HG03342 (cell line): ENCODE results near the gene PTPRN2.

ENCODE experiments used
- ATAC-seq: cut with Tn5 transposase; IDR thresholded peaks from one replicate; pipeline ENCODE4 v1.9.1; 2021; ENCODE audit warnings: mild to moderate bottlenecking, moderate library complexity; ENCODE audit not compliant: unreplicated experiment

Gene PTPRN2

DNA sequence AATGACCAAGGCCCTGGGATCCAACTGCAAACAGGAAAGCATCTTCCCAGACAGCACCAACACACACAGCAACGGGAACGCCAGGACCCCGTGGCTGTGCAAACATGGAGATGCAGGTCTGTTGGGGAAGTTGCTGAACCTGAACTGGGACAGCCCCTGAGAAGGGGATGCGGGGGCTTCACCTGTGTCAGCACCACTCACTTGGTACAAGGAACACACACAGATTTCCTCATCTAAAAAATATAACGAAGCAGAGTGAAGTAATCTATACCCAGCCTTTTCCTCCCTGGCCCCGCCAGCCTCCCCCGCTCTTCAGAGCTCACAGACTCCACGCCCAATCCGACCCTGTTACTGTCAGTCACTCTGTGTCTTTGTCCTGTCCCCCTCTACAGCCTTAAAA, 93.0 kb downstream of the PTPRN2 start:
- ATAC-seq, result no peak

DNA sequence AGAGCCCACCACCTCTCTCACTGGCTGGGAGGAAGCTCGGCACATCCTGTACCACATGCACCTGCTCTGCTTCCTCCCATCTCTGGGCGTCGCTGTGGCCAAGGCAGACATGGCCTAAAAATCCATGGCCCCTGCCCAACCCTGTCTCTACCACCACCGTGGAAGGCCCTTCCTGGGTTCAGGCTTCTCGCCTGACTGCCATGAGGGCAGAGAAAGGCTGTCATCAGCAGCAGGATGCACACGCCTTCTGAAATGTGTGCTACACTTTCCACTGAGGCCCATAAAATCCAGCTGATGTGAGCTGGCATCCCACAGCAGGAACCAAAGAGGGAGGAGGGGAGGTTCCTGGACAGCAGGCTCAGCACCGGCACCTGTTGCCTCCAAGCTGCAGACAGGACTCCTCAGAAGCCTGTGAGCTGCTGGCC, 93.4 kb downstream of the PTPRN2 start:
- ATAC-seq, result no peak

DNA sequence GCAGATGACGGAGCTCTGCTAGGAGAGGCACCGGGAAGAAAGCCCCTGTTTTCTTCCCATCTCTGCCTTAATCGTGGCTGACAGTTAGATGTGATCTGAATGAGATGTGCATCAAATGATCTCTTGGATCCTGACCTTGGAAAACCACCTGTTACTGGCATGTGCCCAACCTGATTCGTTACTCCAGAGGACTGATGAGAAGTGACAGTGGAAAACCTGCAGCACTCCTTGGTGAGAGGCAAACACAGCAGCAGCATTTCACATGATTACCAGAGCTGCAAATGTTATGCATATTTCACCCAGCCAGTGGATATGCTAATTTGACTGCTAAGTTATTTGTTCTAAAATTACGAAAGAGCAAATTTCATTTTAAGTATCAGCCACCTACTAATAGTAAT, 95.3 kb downstream of the PTPRN2 start:
- no peak for ATAC-seq

DNA sequence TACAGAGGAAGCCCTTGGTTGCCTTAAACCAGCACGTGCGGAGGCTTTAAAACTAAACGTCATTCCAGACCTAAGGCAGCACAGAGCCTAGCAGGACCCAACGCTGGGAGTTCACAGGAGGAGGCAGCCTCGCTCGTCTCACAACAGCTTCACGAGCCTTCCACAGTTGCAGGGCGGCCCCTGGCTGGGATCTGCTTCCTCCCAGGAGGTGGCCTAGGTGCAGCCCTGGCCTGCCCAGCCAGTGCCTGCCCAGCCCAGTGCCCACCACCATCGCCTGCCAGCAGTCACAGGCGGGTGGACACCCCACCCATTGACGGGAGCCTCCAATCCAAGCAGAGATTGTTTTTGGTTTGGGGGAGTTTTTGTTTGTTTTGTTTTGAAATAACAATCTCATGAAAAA, 96.5 kb downstream of the PTPRN2 start:
- no peak for ATAC-seq

DNA sequence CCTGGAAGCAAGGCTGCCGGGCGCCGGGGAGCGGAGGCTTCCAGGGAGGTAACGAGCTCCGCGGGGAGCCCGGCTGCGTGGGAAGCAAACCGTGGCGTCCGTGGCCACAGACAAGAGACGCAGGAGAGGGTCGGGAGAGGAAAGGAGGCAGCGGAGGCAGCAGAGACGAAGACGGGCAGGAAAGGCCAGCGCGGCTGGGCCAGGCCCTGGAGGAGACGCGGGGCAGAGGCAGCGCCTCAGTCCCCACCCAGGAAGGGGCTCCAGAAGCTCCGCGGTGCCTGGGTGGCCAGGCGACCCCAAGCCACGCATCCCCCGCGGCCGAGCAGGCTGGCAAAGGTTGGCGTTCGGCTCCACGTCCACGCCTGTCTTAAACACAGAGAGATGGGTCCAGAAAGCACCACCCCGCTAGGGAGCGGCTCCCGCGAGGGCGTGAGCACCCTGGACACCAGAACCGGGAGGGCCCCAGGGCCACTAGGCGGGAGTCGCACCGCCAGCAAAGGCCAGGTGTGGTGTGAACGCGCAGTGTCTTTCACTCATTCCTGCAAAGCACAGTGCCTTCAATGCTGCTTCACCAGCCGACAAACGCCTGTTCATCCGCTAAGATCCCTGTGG, 97.3 kb downstream of the PTPRN2 start:
- no peak for ATAC-seq

DNA sequence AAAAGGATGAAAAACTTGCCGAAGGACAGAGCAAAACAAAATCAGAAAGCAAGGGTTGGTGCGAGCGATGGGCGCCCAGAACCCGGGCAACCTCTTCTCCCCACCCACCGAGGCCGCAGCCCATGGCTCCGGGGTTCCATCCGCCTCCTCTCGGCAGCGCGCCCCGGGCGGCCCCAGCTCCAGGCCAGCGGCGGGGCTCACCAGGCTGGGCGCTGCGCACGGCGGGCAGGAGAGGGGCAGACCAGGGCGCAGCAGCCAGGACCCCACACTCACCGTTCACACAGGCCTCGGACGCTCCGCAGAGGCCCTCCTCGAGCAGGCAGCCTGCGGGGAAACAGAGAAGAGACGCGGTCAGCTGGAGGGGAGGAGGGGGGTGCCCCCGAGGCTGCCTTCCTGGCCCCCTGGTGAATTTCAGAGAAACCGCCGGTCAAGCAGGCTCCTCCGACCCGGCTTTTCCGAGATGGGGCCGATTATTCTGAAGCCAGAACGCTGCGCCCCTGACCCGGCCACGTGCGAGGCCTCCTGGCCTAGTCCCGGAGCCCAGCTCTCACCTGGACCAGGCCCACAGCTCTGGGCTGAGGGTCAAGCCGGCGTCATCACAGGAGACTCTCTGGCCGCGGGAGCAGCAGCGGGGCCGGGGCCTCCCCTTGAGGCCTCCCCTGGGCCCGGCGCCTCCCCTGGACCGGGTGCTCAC, 98.0 kb downstream of the PTPRN2 start:
- no peak for ATAC-seq

DNA sequence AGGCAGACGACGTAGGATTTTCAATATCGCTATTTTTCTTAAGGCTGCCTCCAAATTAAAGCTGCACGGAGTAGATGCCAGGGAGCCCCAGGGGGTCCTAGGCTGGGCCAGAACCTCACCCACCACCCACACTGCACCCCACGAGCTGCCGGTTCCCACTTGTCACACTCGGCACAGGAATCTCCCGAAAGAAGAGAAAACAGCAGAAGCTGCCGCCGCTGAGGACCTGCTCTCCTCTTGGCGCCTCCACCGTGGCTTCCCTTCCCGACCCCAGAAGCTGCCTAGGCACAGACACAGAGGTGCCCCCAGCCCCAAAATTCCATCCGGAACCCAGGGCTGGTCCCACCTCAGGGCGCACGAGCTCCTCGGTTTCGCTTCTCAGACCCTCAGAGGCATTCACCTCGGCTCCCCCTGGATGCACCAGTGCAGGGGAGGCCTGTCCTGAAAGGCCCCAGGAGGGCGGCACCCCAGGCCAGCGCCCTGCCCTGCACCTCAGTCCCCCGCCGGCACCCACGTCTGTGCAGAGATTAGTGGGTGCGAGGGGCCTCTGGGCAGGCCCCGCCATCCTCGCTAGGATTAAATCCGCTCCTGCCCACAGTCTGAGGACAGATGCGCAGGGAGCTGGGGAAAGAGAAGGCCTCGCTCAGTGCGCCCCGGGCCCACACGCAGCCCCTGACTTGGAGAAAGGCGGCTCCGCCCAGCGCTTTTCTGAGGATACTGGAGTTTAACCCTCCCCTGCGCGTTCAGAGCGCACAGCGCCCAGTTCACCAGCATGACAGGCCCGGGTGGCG, 99.2 kb downstream of the PTPRN2 start:
- no peak for ATAC-seq

DNA sequence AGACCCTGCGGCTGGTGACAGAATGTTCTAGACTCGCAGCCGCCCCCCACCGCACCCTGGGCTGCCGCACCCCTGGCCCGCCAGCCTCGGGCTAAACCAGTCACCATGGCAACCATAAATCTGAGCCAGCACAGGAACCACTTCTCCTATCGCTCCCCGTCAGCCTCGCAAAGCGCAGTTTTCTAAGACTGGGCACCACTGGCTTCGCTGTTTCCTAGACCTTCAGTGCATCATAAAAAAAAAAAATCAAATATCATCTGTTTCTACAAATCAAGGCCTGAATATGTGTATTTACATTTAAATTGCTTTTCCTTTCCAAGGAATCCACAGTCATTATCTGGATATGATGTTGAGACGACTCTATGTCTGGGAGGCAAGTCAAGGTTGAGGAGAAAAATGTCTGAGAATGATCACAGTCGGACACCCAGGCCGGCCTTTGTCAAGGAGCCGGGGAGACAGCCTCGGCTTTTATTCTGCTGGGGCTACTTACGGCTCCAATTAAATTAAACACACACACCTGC, 99.9 kb downstream of the PTPRN2 start:
- no peak for ATAC-seq

DNA sequence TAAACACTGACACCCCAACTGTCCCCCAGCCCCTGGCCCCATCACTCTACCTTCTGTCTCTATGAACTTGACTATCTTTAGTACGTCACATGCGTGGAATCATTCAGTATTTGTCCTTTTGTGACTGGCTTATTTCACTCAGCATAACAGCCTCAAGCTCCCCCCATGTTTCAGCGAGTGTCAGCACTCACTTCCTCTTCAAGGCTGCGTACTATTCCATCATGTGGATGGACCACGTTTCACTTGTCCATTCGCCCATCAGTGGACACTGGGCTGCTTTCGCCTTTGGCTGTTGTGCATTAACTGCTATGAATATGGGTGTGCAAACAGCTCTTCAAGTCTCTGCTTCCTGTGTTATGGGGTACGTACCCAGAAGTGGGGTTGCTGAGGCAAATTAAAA, 100.7 kb downstream of the PTPRN2 start:
- no peak for ATAC-seq

DNA sequence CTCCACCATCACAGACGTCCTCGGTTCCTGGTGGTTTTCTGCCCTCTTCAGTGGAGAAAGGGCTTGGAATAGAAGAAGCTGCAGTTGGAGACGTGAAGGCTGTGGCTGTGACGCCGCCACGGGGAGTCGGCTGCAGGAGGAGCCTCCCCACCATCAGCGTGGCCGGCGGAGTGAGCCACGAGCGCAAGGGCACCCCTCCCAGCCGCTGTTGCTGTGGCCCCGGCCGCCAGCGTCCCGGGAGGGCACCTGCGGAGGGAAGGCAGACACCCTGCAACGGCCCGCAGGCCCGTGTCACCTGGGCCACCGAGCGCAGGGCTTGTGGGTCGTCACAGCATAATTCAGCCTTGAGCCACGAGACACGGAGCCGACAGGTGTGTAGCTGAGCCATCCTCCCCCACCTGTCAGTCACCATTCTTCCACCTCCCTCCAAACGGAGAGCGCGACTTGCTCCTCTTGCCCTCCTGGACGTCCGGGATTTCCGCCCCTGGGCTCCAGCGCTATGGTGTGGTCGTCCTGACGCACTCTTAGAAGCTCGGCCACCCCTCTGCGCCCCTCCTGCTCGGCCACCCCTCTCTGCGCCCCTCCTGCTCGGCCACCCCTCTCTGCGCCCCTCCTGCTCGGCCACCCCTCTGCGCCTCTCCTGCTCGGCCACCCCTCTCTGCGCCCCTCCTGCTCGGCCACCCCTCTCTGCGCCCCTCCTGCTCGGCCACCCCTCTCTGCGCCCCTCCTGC, 102.7 kb downstream of the PTPRN2 start:
- ATAC-seq, result no peak

DNA sequence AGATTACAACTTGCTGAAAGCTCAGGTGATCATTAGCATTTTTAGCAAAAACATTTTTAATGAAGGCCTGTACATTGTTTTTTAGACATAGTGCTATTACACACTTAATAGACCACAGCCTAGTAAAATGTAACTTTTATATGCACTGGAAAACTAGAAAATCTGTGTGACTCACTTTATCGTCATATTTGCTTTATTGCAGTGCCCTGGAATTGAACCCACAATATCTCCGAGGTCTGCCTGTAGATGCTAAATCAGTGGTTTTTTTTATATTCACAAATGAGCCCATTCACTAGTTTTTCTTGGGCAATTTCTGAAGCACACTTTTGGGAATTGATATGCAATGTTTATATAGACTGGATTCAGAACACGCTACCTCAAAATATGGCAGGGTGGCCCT, 105.1 kb downstream of the PTPRN2 start:
- no peak for ATAC-seq

DNA sequence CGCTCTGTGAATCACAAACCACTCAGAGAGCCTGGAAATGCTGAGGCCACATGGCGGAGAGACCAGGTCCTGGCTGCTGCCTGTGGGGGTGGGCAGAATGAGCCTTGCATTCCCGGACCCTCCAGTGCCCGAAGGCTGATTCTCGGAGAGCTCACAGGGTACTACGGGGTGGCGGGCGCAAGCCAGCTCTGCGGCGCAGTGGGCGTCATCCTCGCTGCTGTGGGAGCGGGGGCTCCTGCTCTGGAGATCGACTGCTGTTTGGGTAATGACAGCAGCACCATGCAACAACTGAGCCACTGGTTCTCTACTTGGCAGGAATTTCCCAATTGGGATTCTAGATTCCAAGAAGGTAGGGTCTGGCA, 108.0 kb downstream of the PTPRN2 start:
- no peak for ATAC-seq

DNA sequence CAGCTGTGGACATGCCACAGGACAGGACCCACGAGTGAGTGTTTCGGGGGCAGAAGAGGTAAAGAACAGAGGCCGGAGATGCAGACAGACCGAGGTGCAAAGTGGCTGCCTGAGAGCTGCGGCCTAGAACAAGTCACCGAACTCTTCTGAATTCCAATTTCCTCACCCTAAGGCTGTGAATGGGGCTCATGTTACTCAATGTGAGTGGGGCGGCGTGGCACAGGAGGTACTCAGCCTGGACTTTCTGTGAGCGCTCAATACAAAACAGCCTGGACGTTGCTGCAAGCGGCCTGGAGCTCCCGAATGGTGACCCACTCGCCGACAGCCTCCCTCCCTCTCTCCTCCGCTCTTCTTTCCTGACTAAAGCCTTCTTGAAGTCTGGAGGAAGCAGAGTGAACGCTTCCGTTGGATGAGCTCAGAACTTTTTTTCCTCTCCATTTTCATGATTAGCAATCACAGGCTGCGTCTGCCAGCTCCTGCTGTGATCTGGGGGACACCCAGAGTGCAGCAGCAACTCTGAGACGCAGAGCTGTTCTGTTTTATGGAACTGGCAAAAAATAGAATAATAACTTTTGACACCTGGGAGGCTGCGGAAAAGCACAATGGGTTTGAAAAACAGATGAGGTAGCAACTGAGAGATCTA, 108.5 kb downstream of the PTPRN2 start:
- no peak for ATAC-seq

DNA sequence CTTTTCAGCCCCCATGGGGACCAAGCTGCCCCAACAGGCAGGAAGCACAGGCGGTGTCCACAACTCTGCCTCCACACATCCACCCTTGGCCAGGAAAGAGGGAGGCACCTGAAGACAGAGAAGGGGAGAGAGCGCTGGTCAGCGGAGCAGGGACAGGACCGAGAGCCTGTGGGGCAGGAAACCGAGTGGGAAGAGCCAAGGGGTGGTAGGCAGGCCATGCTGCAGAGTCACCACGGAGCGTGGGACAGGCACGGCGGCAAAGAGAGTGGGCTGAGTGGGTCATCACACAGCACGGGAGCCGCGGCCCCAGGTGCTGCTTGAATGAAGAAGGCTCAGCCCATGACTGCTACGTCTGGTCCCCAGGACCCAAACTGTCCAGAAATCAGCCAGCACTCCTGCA, 109.8 kb downstream of the PTPRN2 start:
- ATAC-seq, result no peak

DNA sequence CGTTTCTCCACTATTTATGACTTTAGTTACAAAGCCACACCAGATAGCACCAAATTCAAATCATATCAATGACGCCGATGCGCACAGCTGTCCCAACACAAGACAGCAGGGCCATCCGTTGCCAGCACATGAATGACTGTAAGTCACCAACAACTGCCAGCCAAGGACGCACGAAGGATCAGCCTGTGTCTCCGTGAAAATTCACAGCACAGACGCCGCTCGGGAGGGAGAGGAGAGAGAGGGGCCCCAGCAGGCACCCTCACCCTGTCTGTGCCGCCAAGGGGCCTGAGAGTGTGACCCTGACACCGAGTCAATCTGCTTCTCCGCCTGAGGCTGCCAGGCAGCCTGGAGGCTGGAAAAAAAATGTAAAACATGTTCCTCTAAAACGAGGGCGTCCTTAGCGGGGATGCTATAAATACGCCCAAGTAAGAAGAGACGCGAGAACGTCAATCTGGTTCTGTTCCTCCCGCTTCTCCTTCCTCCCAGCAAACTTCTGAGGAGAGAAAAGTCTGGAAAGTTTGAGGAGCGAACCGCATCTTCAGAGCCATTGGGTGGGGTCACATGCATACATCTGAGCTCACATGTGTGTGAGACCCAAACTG, 111.2 kb downstream of the PTPRN2 start:
- ATAC-seq, result no peak

DNA sequence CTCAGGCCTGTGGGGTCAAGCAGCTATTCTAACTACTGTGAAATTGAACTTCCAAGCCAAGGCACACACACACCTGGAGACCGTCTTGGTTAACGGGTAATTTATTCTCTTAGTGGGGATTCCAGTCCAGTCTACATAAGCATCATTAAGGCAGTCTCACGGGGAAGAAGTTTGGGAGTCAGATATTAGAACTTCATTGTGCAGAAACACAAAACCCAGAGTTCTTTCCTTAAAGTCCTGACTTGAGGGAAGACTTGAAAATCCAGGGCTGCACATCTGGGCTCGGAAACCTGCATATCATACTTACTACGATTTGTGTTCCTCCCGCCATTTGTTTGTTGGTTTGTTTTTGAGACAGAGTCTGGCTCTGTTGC, 112.0 kb downstream of the PTPRN2 start:
- no peak for ATAC-seq

DNA sequence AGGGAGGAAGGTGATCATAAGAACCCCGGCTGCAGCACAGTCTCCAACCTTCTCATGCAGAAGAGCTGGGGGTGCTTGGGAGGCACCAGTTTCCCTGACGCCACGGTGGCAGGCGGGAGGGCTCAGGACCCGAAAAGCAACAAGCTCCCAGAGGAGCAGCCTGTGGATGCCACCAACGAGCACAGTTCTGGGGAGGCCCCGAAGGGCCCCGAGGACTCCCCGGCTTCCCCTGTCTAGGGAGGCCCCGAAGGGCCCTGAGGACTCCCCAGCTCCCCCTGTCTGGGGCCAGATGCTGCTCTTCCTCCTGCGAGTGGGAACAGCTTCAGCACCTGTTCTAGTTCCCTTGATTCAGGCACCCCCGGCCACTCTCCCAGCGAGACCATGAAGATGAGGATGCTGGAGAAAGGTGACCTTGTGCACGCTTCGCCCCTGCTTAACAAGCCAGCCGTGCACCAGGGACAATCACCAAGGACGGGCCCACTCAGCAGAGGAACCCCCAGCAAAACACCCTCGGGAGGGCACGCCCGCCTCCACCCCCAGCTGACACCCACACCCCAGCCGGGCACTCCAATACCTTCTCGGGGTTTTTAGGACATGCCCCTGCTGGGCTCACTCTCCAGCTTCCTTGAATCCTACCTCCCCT, 112.5 kb downstream of the PTPRN2 start:
- no peak for ATAC-seq

DNA sequence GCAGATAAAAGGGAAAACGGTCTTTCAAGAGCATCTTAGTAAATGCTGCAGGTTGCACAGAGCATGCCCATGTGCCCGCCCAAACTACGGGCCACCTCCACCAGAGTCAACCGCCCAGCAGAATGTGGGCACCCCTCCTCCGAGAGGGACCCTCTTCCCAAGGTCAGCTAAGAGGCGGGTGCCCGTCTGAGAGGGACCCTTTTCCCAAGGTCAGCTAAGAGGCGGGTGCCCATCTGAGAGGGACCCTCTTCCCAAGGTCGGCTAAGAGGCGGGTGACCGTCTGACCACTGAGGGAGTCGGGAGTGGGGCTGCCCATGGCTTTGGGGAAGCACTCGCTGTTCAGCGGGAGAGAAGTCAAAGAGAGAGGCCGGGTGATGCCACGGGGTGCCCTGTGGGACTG, 113.1 kb downstream of the PTPRN2 start:
- no peak for ATAC-seq

DNA sequence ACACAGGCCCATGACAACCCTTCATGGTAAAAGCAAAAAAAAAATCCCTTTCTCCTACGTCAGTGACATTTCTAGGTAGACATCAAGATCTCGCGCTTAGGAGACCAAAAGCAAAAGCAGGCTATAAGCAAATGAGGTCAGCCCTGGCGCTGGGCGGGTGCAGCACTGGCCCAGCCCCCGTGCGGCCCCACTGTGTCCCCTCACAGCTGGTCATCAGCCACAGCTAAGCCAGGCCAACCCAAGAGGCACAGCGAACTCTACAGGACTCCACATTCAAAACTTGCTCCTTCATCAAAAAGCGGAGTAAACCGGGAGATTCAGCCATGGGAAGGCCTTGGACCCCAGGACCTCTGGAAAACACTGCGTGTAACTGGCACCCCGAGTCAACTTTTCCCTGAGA, 113.7 kb downstream of the PTPRN2 start:
- ATAC-seq, result no peak

DNA sequence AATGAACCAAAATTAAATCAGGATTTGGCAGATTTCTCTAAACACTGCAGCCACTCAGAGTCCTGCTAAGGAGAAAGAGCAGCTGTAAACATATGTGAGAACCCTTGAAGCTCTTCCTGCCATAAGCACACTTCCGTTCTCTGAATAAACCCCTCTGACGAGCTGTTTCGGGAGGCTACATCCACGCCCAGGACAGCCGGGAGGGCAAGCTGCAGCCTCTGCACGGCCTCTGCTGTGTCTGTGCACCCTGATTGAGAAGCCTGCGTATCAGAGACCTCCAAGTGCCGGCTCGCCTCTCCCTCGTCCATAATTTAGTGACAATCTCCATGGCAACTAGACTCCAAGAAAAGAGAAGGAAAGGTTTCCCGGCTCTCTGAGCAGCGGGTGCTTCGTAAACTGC, 114.4 kb downstream of the PTPRN2 start:
- ATAC-seq, result no peak
